SU-DHL-6 (cell line): ENCODE data around the gene CCDC102A.

ENCODE experiments used
- H2AFZ ChIP-seq: fragments of 200-600 bp; sonication (generic); 2 replicates; pipeline ENCODE4 v1.6.1; 2014; ENCODE audit warnings: low read depth, mild to moderate bottlenecking, moderate library complexity, mixed read lengths, antibody characterized with exemption, low read length; ENCODE audit not compliant: severe bottlenecking
- H3F3A ChIP-seq: fragments of 200-600 bp; shearing (Covaris generic); 2 replicates; pipeline ENCODE4 v1.6.0; 2016; ENCODE audit warnings: antibody characterized with exemption, mild to moderate bottlenecking; ENCODE audit not compliant: insufficient read depth
- H3K27ac ChIP-seq: fragments of 200-600 bp; sonication (generic); 2 replicates; pipeline ENCODE4 v1.5.1; 2016; ENCODE audit warnings: low read depth, mild to moderate bottlenecking, low read length, moderate library complexity, mixed read lengths
- H3K27me3 ChIP-seq: fragments of 200-600 bp; sonication (generic), shearing (Covaris generic); 2 replicates; pipeline ENCODE4 v1.6.0; 2014; ENCODE audit warnings: mild to moderate bottlenecking, low read length
- H3K36me3 ChIP-seq: fragments of 200-600 bp; sonication (generic); 2 replicates; pipeline ENCODE4 v1.6.1; 2014; ENCODE audit warnings: mild to moderate bottlenecking, low read length, mixed read lengths
- H3K4me2 ChIP-seq: fragments of 300-600, 200-600 bp; shearing (Covaris generic), sonication (generic); 2 replicates; pipeline ENCODE4 v1.6.0; 2014; ENCODE audit warnings: low read length, low read depth, mild to moderate bottlenecking; ENCODE audit not compliant: poor library complexity, severe bottlenecking
- H3K4me3 ChIP-seq: fragments of 200-600 bp; sonication (generic); 2 replicates; pipeline ENCODE4 v1.5.1; 2014; ENCODE audit warnings: antibody characterized with exemption, low read length, mild to moderate bottlenecking, mixed read lengths; ENCODE audit not compliant: insufficient read depth, poor library complexity, severe bottlenecking
- H3K79me2 ChIP-seq: fragments of 200-600 bp; sonication (generic); 2 replicates; pipeline ENCODE4 v1.6.1; 2014; ENCODE audit warnings: mild to moderate bottlenecking, low read length, moderate library complexity; ENCODE audit not compliant: insufficient read depth
- H3K9ac ChIP-seq: fragments of 200-600 bp; sonication (generic); 2 replicates; pipeline ENCODE4 v1.7.0; 2014; ENCODE audit warnings: mild to moderate bottlenecking, low read length
- H3K9me2 ChIP-seq: fragments of 200-600 bp; sonication (generic); replicated peaks from 2 replicates; pipeline ENCODE4 v1.6.1; 2014; ENCODE audit warnings: low read length; ENCODE audit not compliant: insufficient read depth
- H3K9me3 ChIP-seq: fragments of 200-600 bp; sonication (generic); 2 replicates; pipeline ENCODE4 v1.6.1; 2014; ENCODE audit warnings: low read length, mixed read lengths; ENCODE audit not compliant: insufficient read depth
- H4K20me1 ChIP-seq: fragments of 200-600 bp; sonication (generic); 2 replicates; pipeline ENCODE4 v1.6.1; 2014; ENCODE audit warnings: low read depth, mild to moderate bottlenecking, antibody characterized with exemption, low read length, moderate library complexity, mixed read lengths
- EZH2phosphoT487 ChIP-seq: fragments of 200-600 bp; sonication (generic), shearing (Covaris generic); conservative IDR thresholded peaks from 2 replicates; pipeline ENCODE4 v1.6.1; 2018; ENCODE audit warnings: mild to moderate bottlenecking, antibody characterized with exemption, low read length, moderate library complexity, mixed read lengths
- TF ChIP-seq, protein P1 (sequence below): fragments of 200-600 bp; sonication (generic); IDR thresholded peaks from one replicate; pipeline ENCODE4 v1.5.1; 2017; ENCODE audit warnings: antibody characterized with exemption, mild to moderate bottlenecking, low read length, moderate library complexity; ENCODE audit not compliant: insufficient read depth, poor library complexity, severe bottlenecking

Gene CCDC102A

DNA sequence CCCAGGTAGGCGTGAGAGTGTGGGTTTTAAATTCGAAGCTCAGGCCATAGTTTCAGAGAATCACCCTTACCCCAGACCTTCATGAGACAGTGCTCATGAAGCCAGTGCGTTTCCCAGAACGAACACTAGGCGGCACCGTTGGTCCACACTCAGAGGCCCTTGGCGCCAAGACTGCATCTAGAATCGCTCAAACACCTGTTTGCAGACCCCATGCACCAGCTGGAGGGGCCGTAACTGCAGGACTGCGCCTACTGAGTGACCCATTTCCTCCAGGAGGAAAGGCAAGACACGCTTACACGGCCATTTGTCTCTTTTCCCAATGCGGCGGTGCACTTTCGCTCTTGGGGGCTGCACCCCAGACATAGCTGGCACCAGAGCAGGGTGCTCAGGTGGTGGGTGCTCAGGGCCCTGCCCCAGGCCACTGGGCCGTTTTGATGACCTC, 40.1 kb upstream of the CCDC102A start:
- no peak overlapping the region for H3K27ac ChIP-seq
- H4K20me1 ChIP-seq = no peaks in the 10 kb centered on the region
- no peak overlapping the region for H3K4me3 ChIP-seq
- H3K79me2 ChIP-seq = no peaks in the 10 kb centered on the region
- no peak for TF ChIP-seq EZH2phosphoT487
- TF ChIP-seq, protein P1, sequence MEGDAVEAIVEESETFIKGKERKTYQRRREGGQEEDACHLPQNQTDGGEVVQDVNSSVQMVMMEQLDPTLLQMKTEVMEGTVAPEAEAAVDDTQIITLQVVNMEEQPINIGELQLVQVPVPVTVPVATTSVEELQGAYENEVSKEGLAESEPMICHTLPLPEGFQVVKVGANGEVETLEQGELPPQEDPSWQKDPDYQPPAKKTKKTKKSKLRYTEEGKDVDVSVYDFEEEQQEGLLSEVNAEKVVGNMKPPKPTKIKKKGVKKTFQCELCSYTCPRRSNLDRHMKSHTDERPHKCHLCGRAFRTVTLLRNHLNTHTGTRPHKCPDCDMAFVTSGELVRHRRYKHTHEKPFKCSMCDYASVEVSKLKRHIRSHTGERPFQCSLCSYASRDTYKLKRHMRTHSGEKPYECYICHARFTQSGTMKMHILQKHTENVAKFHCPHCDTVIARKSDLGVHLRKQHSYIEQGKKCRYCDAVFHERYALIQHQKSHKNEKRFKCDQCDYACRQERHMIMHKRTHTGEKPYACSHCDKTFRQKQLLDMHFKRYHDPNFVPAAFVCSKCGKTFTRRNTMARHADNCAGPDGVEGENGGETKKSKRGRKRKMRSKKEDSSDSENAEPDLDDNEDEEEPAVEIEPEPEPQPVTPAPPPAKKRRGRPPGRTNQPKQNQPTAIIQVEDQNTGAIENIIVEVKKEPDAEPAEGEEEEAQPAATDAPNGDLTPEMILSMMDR = peak; percentile 63
- H3F3A ChIP-seq = no peaks in the 10 kb centered on the region
- no peaks in the 10 kb centered on the region for H3K36me3 ChIP-seq
- H3K9ac ChIP-seq = no peak overlapping the region
- H3K27me3 ChIP-seq = no peaks in the 10 kb centered on the region
- no peak overlapping the region for H2AFZ ChIP-seq
- H3K4me2 ChIP-seq = no peak overlapping the region
- H3K9me3 ChIP-seq = no peaks in the 10 kb centered on the region
- no peaks in the 10 kb centered on the region for H3K9me2 ChIP-seq

DNA sequence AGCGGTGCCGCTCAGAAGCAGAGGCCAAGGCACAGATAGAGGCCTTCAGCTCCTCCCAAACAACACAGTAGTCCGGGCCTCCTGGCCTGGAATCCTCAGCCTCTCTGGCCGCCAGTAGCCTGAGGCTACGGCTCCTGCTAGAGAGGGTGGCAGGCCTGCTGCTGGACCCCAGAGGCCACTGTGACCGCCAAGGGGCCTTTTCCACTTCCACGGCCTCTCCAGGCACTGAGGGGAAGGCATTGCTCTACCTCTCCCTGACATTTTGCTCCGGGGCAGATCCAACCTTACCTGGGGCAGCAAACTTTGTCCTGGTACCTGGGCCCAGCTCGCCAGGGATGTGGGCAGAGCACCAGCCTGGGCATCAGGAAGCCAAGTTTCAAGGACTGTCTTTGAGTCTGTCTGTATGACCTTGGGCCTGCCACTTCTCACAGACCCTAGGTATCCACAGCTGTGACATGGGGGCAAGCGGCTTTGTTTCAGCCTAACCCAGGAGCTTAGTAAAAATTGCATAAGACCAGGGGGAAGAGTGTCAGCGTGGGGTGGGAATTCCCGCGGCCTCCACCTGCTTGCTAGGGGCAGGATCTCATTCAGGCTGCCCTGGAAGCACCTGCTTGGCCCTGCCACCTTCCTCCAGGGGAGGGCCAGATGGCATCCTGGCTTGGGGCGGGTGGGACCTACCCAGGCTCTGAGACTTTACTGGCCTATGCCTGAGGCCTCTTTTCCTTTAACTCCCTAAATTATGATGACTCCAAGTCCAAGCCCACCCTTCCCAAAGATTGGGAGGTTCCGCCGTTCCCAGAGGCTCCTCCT, 39.3 kb upstream of the CCDC102A start:
- H3K36me3 ChIP-seq = no peaks in the 10 kb centered on the region
- no peaks in the 10 kb centered on the region for H4K20me1 ChIP-seq
- no peak overlapping the region for H3K4me3 ChIP-seq
- TF ChIP-seq EZH2phosphoT487 = no peak
- TF ChIP-seq, protein P1 = no peak
- H3K27ac ChIP-seq = no peak overlapping the region
- no peaks in the 10 kb centered on the region for H3K79me2 ChIP-seq
- H3K9me2 ChIP-seq = no peaks in the 10 kb centered on the region
- H2AFZ ChIP-seq = no peak overlapping the region
- no peak overlapping the region for H3K4me2 ChIP-seq
- H3K9me3 ChIP-seq = no peaks in the 10 kb centered on the region
- H3K27me3 ChIP-seq = no peaks in the 10 kb centered on the region
- no peaks in the 10 kb centered on the region for H3F3A ChIP-seq
- no peak overlapping the region for H3K9ac ChIP-seq

DNA sequence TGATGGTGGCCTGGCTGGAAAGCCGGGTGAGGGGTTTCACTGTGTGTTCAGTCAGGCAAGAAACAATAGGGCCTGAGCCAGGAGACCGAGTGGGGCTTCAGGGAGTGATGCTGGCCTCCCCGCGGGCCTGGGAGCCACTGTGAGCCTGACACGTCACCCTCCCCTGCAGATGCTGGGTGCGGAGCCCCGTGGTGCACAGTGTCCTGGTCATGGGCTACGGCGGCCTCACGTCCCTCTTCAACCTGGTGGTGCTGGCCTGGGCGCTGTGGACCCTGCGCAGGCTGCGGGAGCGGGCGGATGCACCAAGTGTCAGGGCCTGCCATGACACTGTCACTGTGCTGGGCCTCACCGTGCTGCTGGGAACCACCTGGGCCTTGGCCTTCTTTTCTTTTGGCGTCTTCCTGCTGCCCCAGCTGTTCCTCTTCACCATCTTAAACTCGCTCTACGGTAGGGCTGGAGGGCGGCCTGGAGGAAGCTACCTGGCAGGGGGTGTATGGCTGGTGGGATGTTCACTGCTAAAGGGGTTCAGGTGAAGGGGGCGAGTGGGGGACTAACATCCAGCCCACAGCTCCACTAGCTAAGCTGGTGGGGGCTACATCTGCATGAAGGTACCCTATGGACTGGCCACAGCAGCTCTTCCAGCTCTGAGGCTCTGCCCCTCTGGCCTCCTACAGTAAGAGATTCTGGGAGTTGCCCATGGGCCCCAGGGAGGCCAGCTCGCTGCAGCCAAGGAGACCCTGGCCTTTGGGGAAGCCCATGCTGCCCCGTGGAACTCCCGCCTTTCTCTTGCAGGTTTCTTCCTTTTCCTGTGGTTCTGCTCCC, 38.5 kb upstream of the CCDC102A start:
- Histone ChIP-seq H2AFZ (no peak overlapping the region), H3K4me3 (no peak overlapping the region), H4K20me1 (no peaks in the 10 kb centered on the region), H3K36me3 (no peaks in the 10 kb centered on the region), H3K9me2 (no peaks in the 10 kb centered on the region), H3K79me2 (no peaks in the 10 kb centered on the region), H3K27me3 (no peaks in the 10 kb centered on the region), H3K27ac (no peak overlapping the region), H3F3A (no peaks in the 10 kb centered on the region), H3K9ac (no peak overlapping the region), H3K9me3 (no peaks in the 10 kb centered on the region), H3K4me2 (no peak overlapping the region)
- TF ChIP-seq, protein P1 = no peak
- TF ChIP-seq EZH2phosphoT487 = no peak
